DMS153 (cell line): ENCODE data around the gene NRG4.
"Not testable (repeated sequence)": the region's sequence is repeated elsewhere in the genome, so short reads cannot be mapped to it uniquely, and the experiment has no call there.

Source experiments
- DNase-seq: peaks from one replicate; lab custom pipeline; 2025; lab: John Stamatoyannopoulos, UW

NRG4 gene

GRCh38 chr15:75926931-75927330 lies 85.3 kb downstream of the NRG4 start:
- no peak for DNase-seq

GRCh38 chr15:75925440-75925839 lies 86.8 kb downstream of the NRG4 start:
- no peak for DNase-seq

GRCh38 chr15:75924576-75924975 lies 87.6 kb downstream of the NRG4 start:
- DNase-seq, result no peak

GRCh38 chr15:75923756-75924155 lies 88.5 kb downstream of the NRG4 start:
- no peak for DNase-seq

- no peak for DNase-seq
These were observed 90.2 kb downstream of the NRG4 start for GRCh38 chr15:75921732-75922703.

GRCh38 chr15:75920079-75920478 lies 92.1 kb downstream of the NRG4 start:
- DNase-seq, result no peak

GRCh38 chr15:75918135-75918534 lies 94.1 kb downstream of the NRG4 start:
- no peak for DNase-seq

GRCh38 chr15:75916978-75917377 lies 95.2 kb downstream of the NRG4 start:
- no peak for DNase-seq

- DNase-seq, result not testable (repeated sequence)
These were observed 101.9 kb downstream of the NRG4 start for GRCh38 chr15:75910355-75910754.

GRCh38 chr15:75905231-75905630 lies 107.0 kb downstream of the NRG4 start:
- no peak for DNase-seq

GRCh38 chr15:75903331-75904239 lies 108.6 kb downstream of the NRG4 start, which contains the start of gene FBXO22:
Gene FBXO22, plus strand, starts transcription at chr15:75903878. Its CDS starts 86 bp downstream, at chr15:75903964.
- DNase-seq, result peak; percentile 41

- DNase-seq, result no peak
These were observed 110.1 kb downstream of the NRG4 start for GRCh38 chr15:75902129-75902557.

GRCh38 chr15:75900577-75900976 lies 111.6 kb downstream of the NRG4 start:
- no peak for DNase-seq

- DNase-seq, result no peak
These were observed 116.5 kb downstream of the NRG4 start for GRCh38 chr15:75895731-75896130.

- no peak for DNase-seq
These were observed 120.3 kb downstream of the NRG4 start for GRCh38 chr15:75891895-75892294.
